H9 (cell line): Measurements from ENCODE around the gene CETP. TPM values are rescaled to one million over a fixed set of nuclear protein-coding genes. Genes with fewer than 3 reads are reported as not detected.

Experiments used
- DNase-seq: peaks from one replicate; pipeline ENCODE4 v3.0.0-alpha.2; 2017
- H2AFZ ChIP-seq: one replicate; pipeline ENCODE4 v1.6.1; 2013; ENCODE audit warnings: mild to moderate bottlenecking, low read length, control low read depth, moderate library complexity
- H2AK5ac ChIP-seq: 2 replicates; pipeline ENCODE4 v1.6.1; 2013; ENCODE audit warnings: low read length, control low read depth, mixed read lengths; ENCODE audit not compliant: insufficient read length
- H2BK120ac ChIP-seq: one replicate; pipeline ENCODE4 v1.6.1; 2013; ENCODE audit warnings: low read depth, mild to moderate bottlenecking, low read length, control low read depth, inconsistent platforms; ENCODE audit not compliant: poor library complexity, severe bottlenecking
- H2BK12ac ChIP-seq: 2 replicates; pipeline ENCODE4 v1.6.1; 2013; ENCODE audit warnings: low read length, control low read depth, mixed read lengths, low read depth; ENCODE audit not compliant: insufficient read length
- H2BK15ac ChIP-seq: 2 replicates; pipeline ENCODE4 v1.6.1; 2013; ENCODE audit warnings: low read depth, low read length, control low read depth
- H2BK20ac ChIP-seq: one replicate; pipeline ENCODE4 v1.6.1; 2013; ENCODE audit warnings: low read depth, mild to moderate bottlenecking, low read length, control low read depth, inconsistent platforms; ENCODE audit not compliant: poor library complexity, severe bottlenecking
- H2BK5ac ChIP-seq: 2 replicates; pipeline ENCODE4 v1.6.1; 2013; ENCODE audit warnings: low read length, control low read depth, mixed read lengths; ENCODE audit not compliant: insufficient read length
- H3K14ac ChIP-seq: 2 replicates; pipeline ENCODE4 v1.6.1; 2013; ENCODE audit warnings: low read length, control low read depth; ENCODE audit not compliant: insufficient read depth
- H3K18ac ChIP-seq: 2 replicates; pipeline ENCODE4 v1.6.1; 2013; ENCODE audit warnings: low read depth, mild to moderate bottlenecking, mixed read lengths, low read length, control low read depth; ENCODE audit not compliant: insufficient read length
- H3K23ac ChIP-seq: 2 replicates; pipeline ENCODE4 v1.6.1; 2013; ENCODE audit warnings: low read length, control low read depth, mixed read lengths, low read depth; ENCODE audit not compliant: insufficient read length
- H3K23me2 ChIP-seq: 2 replicates; pipeline ENCODE4 v1.6.1; 2013; ENCODE audit warnings: low read depth, mild to moderate bottlenecking, mixed read lengths, low read length, control low read depth; ENCODE audit not compliant: insufficient read length, poor library complexity, severe bottlenecking
- H3K27ac ChIP-seq: 2 replicates; pipeline ENCODE4 v1.5.1; 2013; ENCODE audit warnings: low read length, control low read depth, mixed read lengths, low read depth; ENCODE audit not compliant: insufficient read length
- H3K27me3 ChIP-seq: 2 replicates; pipeline ENCODE4 v1.6.1; 2013; ENCODE audit warnings: low read length, control low read depth, inconsistent platforms; ENCODE audit not compliant: insufficient read depth
- H3K4ac ChIP-seq: 2 replicates; pipeline ENCODE4 v1.6.1; 2013; ENCODE audit warnings: low read depth, mild to moderate bottlenecking, control low read depth, inconsistent platforms, low read length, moderate library complexity
- H3K4me1 ChIP-seq: 2 replicates; pipeline ENCODE4 v1.6.1; 2013; ENCODE audit warnings: low read length, control low read depth, inconsistent platforms; ENCODE audit not compliant: insufficient read depth
- H3K4me2 ChIP-seq: 2 replicates; pipeline ENCODE4 v1.6.1; 2013; ENCODE audit warnings: low read length, control low read depth, mixed read lengths; ENCODE audit not compliant: insufficient read length, insufficient read depth
- H3K56ac ChIP-seq: 2 replicates; pipeline ENCODE4 v1.6.1; 2013; ENCODE audit warnings: low read depth, mild to moderate bottlenecking, mixed read lengths, low read length, control low read depth; ENCODE audit not compliant: insufficient read length
- H3K79me1 ChIP-seq: 2 replicates; pipeline ENCODE4 v1.6.1; 2013; ENCODE audit warnings: low read depth, mild to moderate bottlenecking, moderate library complexity, low read length, control low read depth, inconsistent platforms; ENCODE audit not compliant: insufficient read depth, poor library complexity, severe bottlenecking
- H3K79me2 ChIP-seq: 2 replicates; pipeline ENCODE4 v1.6.1; 2013; ENCODE audit warnings: low read length, control low read depth, inconsistent platforms; ENCODE audit not compliant: insufficient read depth
- H3K9ac ChIP-seq: 2 replicates; pipeline ENCODE4 v1.6.1; 2013; ENCODE audit warnings: low read length, control low read depth, mixed read lengths; ENCODE audit not compliant: insufficient read length; ENCODE audit errors: extremely low read depth
- H3K9me3 ChIP-seq: one replicate; pipeline ENCODE4 v1.6.1; 2013; ENCODE audit warnings: low read depth, low read length, inconsistent platforms; ENCODE audit not compliant: control insufficient read depth
- H3T11ph ChIP-seq: one replicate; pipeline ENCODE4 v1.6.1; 2013; ENCODE audit warnings: mild to moderate bottlenecking, low read length, control low read depth, inconsistent platforms
- H4K20me1 ChIP-seq: one replicate; pipeline ENCODE4 v1.6.1; 2013; ENCODE audit not compliant: control insufficient read depth, insufficient read length, insufficient read depth
- H4K5ac ChIP-seq: 2 replicates; pipeline ENCODE4 v1.6.1; 2013; ENCODE audit warnings: low read depth, mild to moderate bottlenecking, mixed read lengths, low read length, control low read depth; ENCODE audit not compliant: insufficient read length
- H4K8ac ChIP-seq: replicated peaks from 2 replicates; pipeline ENCODE4 v1.6.1; 2013; ENCODE audit warnings: low read length, control low read depth, mixed read lengths, low read depth; ENCODE audit not compliant: insufficient read length
- H4K91ac ChIP-seq: 2 replicates; pipeline ENCODE4 v1.6.1; 2013; ENCODE audit warnings: low read depth, mild to moderate bottlenecking, moderate library complexity, mixed read lengths, low read length, control low read depth; ENCODE audit not compliant: insufficient read length
- H3K27ac Mint-ChIP-seq, 3 experiments: 2 replicates in 2 of 3; 3 replicates in 1 of 3; pipeline ENCODE4 v1.8.0; 2020 to 2021; ENCODE audit warnings: mixed read lengths in 3 of 3, mild to moderate bottlenecking in 1 of 3, moderate library complexity in 1 of 3
- H3K27me3 Mint-ChIP-seq: 2 replicates; pipeline ENCODE4 v1.8.0; 2021; ENCODE audit warnings: low read depth, mild to moderate bottlenecking, moderate library complexity, mixed read lengths
- H3K36me3 Mint-ChIP-seq, 3 experiments: 2 replicates in 2 of 3; 3 replicates in 1 of 3; pipeline ENCODE4 v1.8.0; 2020 to 2021; ENCODE audit warnings: low read depth in 3 of 3, mixed read lengths in 3 of 3; ENCODE audit not compliant: insufficient read depth in 1 of 3
- H3K4me1 Mint-ChIP-seq, 2 experiments: 2 replicates each; pipeline ENCODE4 v1.8.0; 2020; ENCODE audit warnings: mixed read lengths in 2 of 2
- H3K4me3 Mint-ChIP-seq, 2 experiments: 2 replicates in 1 of 2; 3 replicates in 1 of 2; pipeline ENCODE4 v1.8.0; 2020 to 2021; ENCODE audit warnings: mild to moderate bottlenecking in 2 of 2, mixed read lengths in 2 of 2, moderate library complexity in 1 of 2
- H3K9me3 Mint-ChIP-seq, 2 experiments: 2 replicates in 1 of 2; 3 replicates in 1 of 2; pipeline ENCODE4 v1.8.0; 2020; ENCODE audit warnings: mild to moderate bottlenecking in 2 of 2, mixed read lengths in 2 of 2, moderate library complexity in 1 of 2
- WGBS: extraction: QIAGEN DNeasy Blood & Tissue Kit; methylation state at CpG from one replicate; pipeline ENCODE4 v1.1.7; 2013; ENCODE audit warnings: missing lambda C conversion rate, low lambda C conversion rate, mixed read lengths; ENCODE audit not compliant: insufficient read length; ENCODE audit errors: extremely low coverage; 5-methylcytosine and 5-hydroxymethylcytosine counted together
- total RNA-seq: library from RNA; stranded (reverse); gene quantifications from 2 replicates; pipeline ENCODE4 v1.2.1, GENCODE V29; 2021
- TF ChIP-seq, protein P1 (sequence below): fragments of 200-600 bp; sonication (generic); conservative IDR thresholded peaks from 3 replicates; pipeline ENCODE4 v1.8.0; 2021; ENCODE audit warnings: antibody characterized with exemption, mild to moderate bottlenecking

CETP gene
- total RNA-seq, 1 experiment from 2014 or later, result not detected

DNA sequence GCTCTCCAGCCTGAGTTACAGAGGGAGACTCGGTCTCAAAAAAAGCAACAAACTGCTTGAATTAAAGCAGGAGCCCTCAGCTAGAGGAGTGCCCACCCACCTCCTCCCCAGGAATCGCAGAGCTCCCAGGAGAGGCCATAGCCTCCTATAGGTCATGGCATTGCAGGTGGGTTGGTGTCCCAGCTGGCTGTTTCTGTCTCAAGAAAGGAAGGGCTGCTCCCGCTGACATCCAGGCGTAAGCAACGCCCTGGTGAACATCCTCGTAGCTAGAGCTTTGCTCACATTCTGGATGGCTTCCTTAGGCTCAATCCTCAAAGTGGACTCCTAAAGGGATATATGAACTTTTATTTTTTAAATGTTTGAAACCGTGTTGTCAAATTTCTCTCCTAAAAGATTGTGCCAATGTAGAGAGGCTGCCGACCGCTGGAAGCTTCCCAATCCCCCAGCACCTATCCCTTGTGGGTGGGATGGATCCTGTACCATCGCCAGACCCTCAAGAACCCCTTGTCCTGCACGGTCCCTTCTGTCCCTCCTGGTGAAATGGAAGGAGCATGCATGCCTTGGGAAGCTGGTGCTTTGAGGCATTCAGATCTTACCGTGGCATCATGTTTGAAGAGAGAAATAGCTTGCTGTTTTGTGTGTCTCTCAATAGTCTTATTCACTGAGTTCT, 33.5 kb downstream of the CETP start:
- TF ChIP-seq, protein P1, sequence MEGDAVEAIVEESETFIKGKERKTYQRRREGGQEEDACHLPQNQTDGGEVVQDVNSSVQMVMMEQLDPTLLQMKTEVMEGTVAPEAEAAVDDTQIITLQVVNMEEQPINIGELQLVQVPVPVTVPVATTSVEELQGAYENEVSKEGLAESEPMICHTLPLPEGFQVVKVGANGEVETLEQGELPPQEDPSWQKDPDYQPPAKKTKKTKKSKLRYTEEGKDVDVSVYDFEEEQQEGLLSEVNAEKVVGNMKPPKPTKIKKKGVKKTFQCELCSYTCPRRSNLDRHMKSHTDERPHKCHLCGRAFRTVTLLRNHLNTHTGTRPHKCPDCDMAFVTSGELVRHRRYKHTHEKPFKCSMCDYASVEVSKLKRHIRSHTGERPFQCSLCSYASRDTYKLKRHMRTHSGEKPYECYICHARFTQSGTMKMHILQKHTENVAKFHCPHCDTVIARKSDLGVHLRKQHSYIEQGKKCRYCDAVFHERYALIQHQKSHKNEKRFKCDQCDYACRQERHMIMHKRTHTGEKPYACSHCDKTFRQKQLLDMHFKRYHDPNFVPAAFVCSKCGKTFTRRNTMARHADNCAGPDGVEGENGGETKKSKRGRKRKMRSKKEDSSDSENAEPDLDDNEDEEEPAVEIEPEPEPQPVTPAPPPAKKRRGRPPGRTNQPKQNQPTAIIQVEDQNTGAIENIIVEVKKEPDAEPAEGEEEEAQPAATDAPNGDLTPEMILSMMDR, result no peak
- H3K79me2 ChIP-seq, result no peaks in the 10 kb centered on the region
- H3K4me3 Mint-ChIP-seq, result no peak overlapping the region
- no peak overlapping the region for H3K18ac ChIP-seq
- H3K9me3 ChIP-seq, result no peaks in the 10 kb centered on the region
- H3K14ac ChIP-seq, result no peak overlapping the region; the same call in 1 of the 2 replicates
- H2AK5ac ChIP-seq, result no peak overlapping the region
- no peak overlapping the region for H2AFZ ChIP-seq
- no peaks in the 10 kb centered on the region for H3K79me1 ChIP-seq
- no peak overlapping the region for H2BK20ac ChIP-seq
- no peak overlapping the region for H4K91ac ChIP-seq
- no peaks in the 10 kb centered on the region; the same call in 1 of the 2 replicates for H3K27me3 ChIP-seq
- DNase-seq, result no peak
- no peaks in the 10 kb centered on the region for H3K4me1 ChIP-seq
- no peaks in the 10 kb centered on the region for H4K20me1 ChIP-seq
- no peaks in the 10 kb centered on the region for H3K36me3 Mint-ChIP-seq
- no peak overlapping the region for H4K8ac ChIP-seq
- no peak overlapping the region for H2BK12ac ChIP-seq
- H3K4me1 Mint-ChIP-seq, result peaks cover 12 to 16% of the 10 kb centered on the region in 2 experiments
- H3K9me3 Mint-ChIP-seq, result no peaks in the 10 kb centered on the region
- H3K27ac ChIP-seq, result no peak overlapping the region
- no peak overlapping the region for H4K5ac ChIP-seq
- WGBS, result no CpG with 5 or more reads among the region's 12 CpGs
- H3K23ac ChIP-seq, result no peak overlapping the region
- H3K27ac Mint-ChIP-seq, result no peak overlapping the region
- no peaks in the 10 kb centered on the region for H3K23me2 ChIP-seq
- H3T11ph ChIP-seq, result no peak overlapping the region
- H3K27me3 Mint-ChIP-seq, result peaks cover 37% of the 10 kb centered on the region
- H3K9ac ChIP-seq, result no peak overlapping the region
- no peak overlapping the region for H3K4me2 ChIP-seq
- H3K56ac ChIP-seq, result no peak overlapping the region
- H3K4ac ChIP-seq, result no peak overlapping the region
- H2BK120ac ChIP-seq, result no peak overlapping the region
- no peak overlapping the region for H2BK5ac ChIP-seq
- H2BK15ac ChIP-seq, result no peak overlapping the region
